Vagina (tissue), 2 donors: Measurements from ENCODE around the gene ESYT2. TPM values are rescaled to one million over a fixed set of nuclear protein-coding genes. Genes with fewer than 3 reads are reported as not detected.

Source experiments
- DNase-seq, 2 donors: peaks; one replicate each; pipeline ENCODE4 v3.0.0-alpha.2; 2017; ENCODE audit errors: extremely low spot score in 2 of 2
- H3K27ac ChIP-seq: fragments of 200-600 bp; sonication (generic); one replicate; pipeline ENCODE4 v1.5.1; 2019
- H3K27me3 ChIP-seq: fragments of 200-600 bp; sonication (generic); one replicate; pipeline ENCODE4 v1.5.1; 2019
- H3K36me3 ChIP-seq, 2 donors: fragments of 200-600 bp; sonication (generic); one replicate each; pipeline ENCODE4 v1.5.1; 2017 to 2019
- H3K4me1 ChIP-seq: fragments of 200-600 bp; sonication (generic); one replicate; pipeline ENCODE4 v1.5.1; 2019
- H3K4me3 ChIP-seq, 2 donors: fragments of 200-600 bp; sonication (generic); 1 replicate in 1 of 2; 2 replicates in 1 of 2; pipeline ENCODE4 v1.5.1; 2016 to 2019
- H3K9me3 ChIP-seq: fragments of 200-600 bp; sonication (generic); one replicate; pipeline ENCODE4 v1.5.1; 2019
- CTCF ChIP-seq, 3 experiments: fragments of 450-650 bp in 2 of 3; fragments of 200-600 bp in 1 of 3; sonication (generic) in 1 of 3; IDR thresholded peaks; one replicate each; pipeline ENCODE4 v1.5.1; 2017 to 2019; ENCODE audit warnings: antibody characterized with exemption in 3 of 3, mild to moderate bottlenecking in 2 of 3, moderate library complexity in 2 of 3
- POLR2A ChIP-seq, 2 donors: fragments of 450-650 bp; IDR thresholded peaks; one replicate each; pipeline ENCODE4 v1.6.1; 2017; ENCODE audit warnings: antibody characterized with exemption in 2 of 2, mild to moderate bottlenecking in 2 of 2, moderate library complexity in 2 of 2
- POLR2AphosphoS5 ChIP-seq, 2 donors: sonication (generic); formaldehyde crosslinking; IDR thresholded peaks; one replicate each; pipeline ENCODE4 v1.9.0; 2017; ENCODE audit warnings: antibody characterized with exemption in 2 of 2, mild to moderate bottlenecking in 2 of 2, low read depth in 1 of 2; ENCODE audit not compliant: insufficient read depth in 1 of 2
- intact Hi-C: fragments of 100-400 bp; cut with DNase I; formaldehyde crosslinking; loops from one replicate; pipeline ENCODE4 v1.15.1; 2023
- total RNA-seq: library from RNA; depleted of rRNA; stranded (reverse); fragments of >200 nt; gene quantifications from one replicate; pipeline ENCODE4 v1.2.3, GENCODE V29; 2016

ESYT2 gene
- total RNA-seq, 1 donor from 2014 or later, result 82.5 TPM

DNA sequence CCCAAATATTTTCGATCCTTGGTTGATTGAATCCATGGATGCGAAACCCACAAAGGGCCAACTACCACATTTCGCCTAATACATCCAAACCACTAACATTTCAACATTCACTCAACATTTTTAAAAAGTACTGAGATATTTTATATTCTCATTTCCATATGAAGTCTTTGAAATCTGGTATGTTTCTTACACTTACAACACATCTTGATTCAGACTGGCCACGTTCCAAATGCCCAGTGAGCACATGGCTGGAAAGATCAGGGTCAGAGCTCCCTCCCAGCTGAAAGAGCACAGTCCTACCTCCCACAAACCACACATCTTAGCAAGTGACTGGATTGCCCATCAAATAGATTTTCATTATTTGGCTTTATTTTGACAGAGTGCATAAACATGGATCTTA, 143.6 kb downstream of the ESYT2 start:
- no peak overlapping the region for H3K4me3 ChIP-seq
- H3K27me3 ChIP-seq, result no peaks in the 10 kb centered on the region
- DNase-seq, result no peak
- H3K9me3 ChIP-seq, result no peaks in the 10 kb centered on the region
- H3K27ac ChIP-seq, result no peak overlapping the region
- H3K36me3 ChIP-seq, result no peaks in the 10 kb centered on the region
- TF ChIP-seq POLR2A (IDR thresholded peaks at IDR 0.05) (no peak), POLR2AphosphoS5 (IDR thresholded peaks at IDR 0.05; ENCODE audit: insufficient read depth in 1 of 2, low read depth in 1 of 2) (no peak), CTCF (IDR thresholded peaks at IDR 0.05) (no peak)
- intact Hi-C loops, result no loop called here
- H3K4me1 ChIP-seq, result no peaks in the 10 kb centered on the region

DNA sequence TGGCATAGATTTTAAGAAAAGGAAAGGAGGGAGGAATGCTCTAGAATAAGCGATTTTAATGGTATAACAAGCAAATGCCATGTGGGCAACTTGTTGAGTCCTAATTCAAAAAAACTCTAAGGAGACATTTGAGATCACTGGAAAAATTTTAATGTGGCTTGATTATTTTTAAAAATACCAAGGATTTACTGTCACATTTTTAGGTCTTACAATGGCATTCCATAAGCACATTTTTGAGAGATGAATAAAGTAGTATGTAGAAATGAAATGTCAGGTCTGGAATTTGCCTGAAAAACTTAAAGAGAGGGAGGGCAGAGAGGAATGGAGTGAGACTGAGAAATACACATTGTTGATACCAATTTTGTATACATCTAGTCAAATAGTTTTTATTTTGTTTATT, 145.0 kb downstream of the ESYT2 start:
- no peaks in the 10 kb centered on the region for H3K36me3 ChIP-seq

DNA sequence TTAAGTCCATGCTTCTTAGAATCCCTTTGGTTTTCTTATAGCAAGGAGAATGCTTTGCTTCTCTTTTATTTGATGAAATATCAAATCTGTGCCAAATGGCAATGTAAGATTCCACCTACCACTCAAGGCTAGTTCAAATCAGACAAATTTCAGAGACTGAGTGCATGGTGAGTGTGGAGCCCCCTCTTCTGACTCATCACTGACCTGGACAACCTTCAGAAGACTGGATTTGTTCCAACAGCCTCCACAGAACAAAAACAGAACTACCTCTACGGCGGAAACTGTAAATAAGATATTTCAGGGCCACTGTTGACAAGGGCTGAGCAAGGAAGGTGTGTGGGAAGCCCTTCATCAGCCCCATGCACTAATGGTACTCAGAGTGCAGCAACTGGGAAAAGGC, 145.8 kb downstream of the ESYT2 start:
- H3K9me3 ChIP-seq, result no peaks in the 10 kb centered on the region
- no peak for TF ChIP-seq CTCF (IDR thresholded peaks at IDR 0.05)
- no peak for TF ChIP-seq POLR2A (IDR thresholded peaks at IDR 0.05)
- TF ChIP-seq POLR2AphosphoS5 (IDR thresholded peaks at IDR 0.05; ENCODE audit: insufficient read depth in 1 of 2, low read depth in 1 of 2), result no peak
- H3K4me3 ChIP-seq, result no peak overlapping the region
- no peaks in the 10 kb centered on the region for H3K4me1 ChIP-seq
- no peaks in the 10 kb centered on the region for H3K27me3 ChIP-seq
- H3K36me3 ChIP-seq, result no peaks in the 10 kb centered on the region
- intact Hi-C loops, result no loop called here
- H3K27ac ChIP-seq, result no peak overlapping the region
- no peak for DNase-seq

More for the DNA sequence above, 145.0 kb downstream of the ESYT2 start:
- no peak for DNase-seq
- no peak for TF ChIP-seq CTCF (IDR thresholded peaks at IDR 0.05)
- no peak for TF ChIP-seq POLR2AphosphoS5 (IDR thresholded peaks at IDR 0.05; ENCODE audit: insufficient read depth in 1 of 2, low read depth in 1 of 2)
- TF ChIP-seq POLR2A (IDR thresholded peaks at IDR 0.05), result no peak
- Histone ChIP-seq H3K27me3 (no peaks in the 10 kb centered on the region), H3K27ac (no peak overlapping the region), H3K9me3 (no peaks in the 10 kb centered on the region), H3K4me1 (no peaks in the 10 kb centered on the region), H3K4me3 (no peak overlapping the region)
- intact Hi-C loops, result no loop called here

GRCh38 chr7:158682456-158682855, 146.9 kb downstream of the ESYT2 start:
- Histone ChIP-seq H3K4me1 (no peaks in the 10 kb centered on the region), H3K36me3 (no peaks in the 10 kb centered on the region), H3K4me3 (no peak overlapping the region), H3K27ac (no peak overlapping the region), H3K9me3 (no peaks in the 10 kb centered on the region), H3K27me3 (no peaks in the 10 kb centered on the region)
- TF ChIP-seq CTCF (IDR thresholded peaks at IDR 0.05) (no peak), POLR2A (IDR thresholded peaks at IDR 0.05) (no peak), POLR2AphosphoS5 (IDR thresholded peaks at IDR 0.05; ENCODE audit: insufficient read depth in 1 of 2, low read depth in 1 of 2) (no peak)
- DNase-seq, result no peak
- intact Hi-C loops, result no loop called here

Other genes starting within 250 kb of the ESYT2 start
- gene PTPRN2, start 241.7 kb downstream of the ESYT2 start, total RNA-seq, result 7.4 TPM
- 9.6 TPM for gene NCAPG2, start 124.7 kb downstream of the ESYT2 start, total RNA-seq
- 22.3 TPM for gene DYNC2I1, start 27.0 kb upstream of the ESYT2 start, total RNA-seq